PFSK-1 (cell line): ENCODE data around the gene HHIPL2.
A peak's percentile ranks its signal among the peaks of the same experiment; 100 is the strongest.

ENCODE experiments used
- FOXP2 ChIP-seq: optimal IDR thresholded peaks from 2 replicates; pipeline ENCODE3; 2011; ENCODE audit warnings: borderline replicate concordance, control low read depth, inconsistent platforms; ENCODE audit not compliant: insufficient read depth; ENCODE audit errors: extremely low read length, extremely low read depth
- POLR2AphosphoS5 ChIP-seq: IDR thresholded peaks from 2 replicates; pipeline ENCODE4 v1.6.1; 2012; ENCODE audit warnings: low read depth, mild to moderate bottlenecking, control low read depth, low read length, moderate library complexity
- REST ChIP-seq, 2 experiments: IDR thresholded peaks; 2 replicates each; pipeline versions ENCODE4 v1.6.1 to v1.8.0; 2011 to 2012; ENCODE audit warnings: low read depth in 2 of 2, low read length in 2 of 2, control low read depth in 1 of 2, inconsistent platforms in 1 of 2, mild to moderate bottlenecking in 1 of 2, moderate library complexity in 1 of 2; ENCODE audit not compliant: insufficient read depth in 1 of 2
- SIN3A ChIP-seq: IDR thresholded peaks from 2 replicates; pipeline ENCODE4 v1.6.1; 2012; ENCODE audit warnings: mild to moderate bottlenecking, low read length, moderate library complexity, borderline replicate concordance; ENCODE audit not compliant: insufficient read depth
- TAF1 ChIP-seq: IDR thresholded peaks from 2 replicates; pipeline ENCODE4 v1.6.1; 2012; ENCODE audit warnings: low read length, control low read depth, borderline replicate concordance; ENCODE audit not compliant: insufficient read depth

HHIPL2 gene

GRCh38 chr1:222589462-222590302 is 41.8 kb upstream of the HHIPL2 start, which contains the start of gene TAF1A:
Gene TAF1A, minus strand, starts transcription at chr1:222589933.
- TF ChIP-seq SIN3A (peak; percentile 86; the same call in 1 of the 2 replicates), TAF1 (peak; percentile 82), FOXP2 (no peak), REST (IDR thresholded peaks at IDR 0.05; ENCODE audit: insufficient read depth in 1 of 2, low read depth in 2 of 2, low read length in 2 of 2) (peak in 1 of 2 experiments; percentile 18; a peak in 1 of 4 replicates), POLR2AphosphoS5 (peak; percentile 90)

- TF ChIP-seq TAF1: no peak
- TF ChIP-seq REST (IDR thresholded peaks at IDR 0.05; ENCODE audit: insufficient read depth in 1 of 2, low read depth in 2 of 2, low read length in 2 of 2): no peak
- TF ChIP-seq FOXP2: no peak
- no peak for TF ChIP-seq POLR2AphosphoS5
These were observed 40.2 kb upstream of the HHIPL2 start for GRCh38 chr1:222588135-222588534.

GRCh38 chr1:222586842-222587241 is 38.9 kb upstream of the HHIPL2 start:
- no peak for TF ChIP-seq SIN3A
- TF ChIP-seq FOXP2: no peak
- no peak for TF ChIP-seq TAF1
- no peak for TF ChIP-seq POLR2AphosphoS5
- no peak for TF ChIP-seq REST (IDR thresholded peaks at IDR 0.05; ENCODE audit: insufficient read depth in 1 of 2, low read depth in 2 of 2, low read length in 2 of 2)

- TF ChIP-seq POLR2AphosphoS5 (no peak), TAF1 (no peak), SIN3A (no peak), FOXP2 (no peak), REST (IDR thresholded peaks at IDR 0.05; ENCODE audit: insufficient read depth in 1 of 2, low read depth in 2 of 2, low read length in 2 of 2) (no peak)
These were observed 35.2 kb upstream of the HHIPL2 start for GRCh38 chr1:222583079-222583478.
